Ecto neural progenitor cell (in vitro differentiated cells): ENCODE data around the gene CTRL.
A peak's percentile ranks its signal among the peaks of the same experiment; 100 is the strongest.
"Not testable (repeated sequence)": the region's sequence is repeated elsewhere in the genome, so short reads cannot be mapped to it uniquely, and the experiment has no call there.

ENCODE experiments used
- DNase-seq: peaks from one replicate; pipeline ENCODE4 v3.0.0-alpha.2; 2018; ENCODE audit warnings: low spot score

The CTRL gene

DNA sequence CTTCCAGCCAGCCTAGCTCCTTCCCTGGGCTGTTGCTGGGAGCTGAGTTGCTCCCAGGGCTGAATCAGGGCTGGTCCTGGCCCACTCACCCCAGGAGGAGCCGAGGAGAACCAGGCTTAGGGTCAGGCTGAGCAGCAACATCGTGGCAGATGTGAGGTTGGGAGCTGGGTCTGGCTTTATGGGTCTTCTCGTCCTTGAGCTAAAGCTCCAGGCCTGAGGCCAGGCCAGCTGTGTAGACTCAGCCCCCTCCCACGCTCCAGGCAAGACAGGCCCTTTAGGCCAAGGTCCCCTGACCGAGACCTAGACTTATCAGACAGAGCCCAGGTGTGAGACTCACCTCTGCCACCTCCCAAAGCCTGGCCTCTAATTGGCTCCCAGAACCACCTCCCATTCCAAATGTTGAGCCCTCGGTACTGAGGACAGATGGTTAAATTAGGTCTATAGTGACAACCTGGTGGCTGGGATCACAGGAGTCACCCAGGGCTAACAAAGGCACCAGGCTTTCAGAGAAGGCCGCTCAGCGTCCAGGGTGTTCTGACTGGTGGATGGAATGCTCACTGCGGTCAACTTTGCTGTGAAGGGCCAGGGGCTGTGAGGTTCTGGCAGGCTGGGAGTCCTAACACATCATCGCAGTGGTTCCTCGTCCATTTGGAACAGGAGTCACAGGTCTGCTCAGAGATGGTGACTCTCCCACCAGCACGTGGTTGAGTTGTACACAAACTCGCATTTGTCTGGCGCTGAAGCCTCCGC lies at the start of gene CTRL:
CTRL (minus strand) TSS at position 151 of the 750 bp plus-strand sequence; CDS start at position 141, 10 bp downstream.
- no peak for DNase-seq

DNA sequence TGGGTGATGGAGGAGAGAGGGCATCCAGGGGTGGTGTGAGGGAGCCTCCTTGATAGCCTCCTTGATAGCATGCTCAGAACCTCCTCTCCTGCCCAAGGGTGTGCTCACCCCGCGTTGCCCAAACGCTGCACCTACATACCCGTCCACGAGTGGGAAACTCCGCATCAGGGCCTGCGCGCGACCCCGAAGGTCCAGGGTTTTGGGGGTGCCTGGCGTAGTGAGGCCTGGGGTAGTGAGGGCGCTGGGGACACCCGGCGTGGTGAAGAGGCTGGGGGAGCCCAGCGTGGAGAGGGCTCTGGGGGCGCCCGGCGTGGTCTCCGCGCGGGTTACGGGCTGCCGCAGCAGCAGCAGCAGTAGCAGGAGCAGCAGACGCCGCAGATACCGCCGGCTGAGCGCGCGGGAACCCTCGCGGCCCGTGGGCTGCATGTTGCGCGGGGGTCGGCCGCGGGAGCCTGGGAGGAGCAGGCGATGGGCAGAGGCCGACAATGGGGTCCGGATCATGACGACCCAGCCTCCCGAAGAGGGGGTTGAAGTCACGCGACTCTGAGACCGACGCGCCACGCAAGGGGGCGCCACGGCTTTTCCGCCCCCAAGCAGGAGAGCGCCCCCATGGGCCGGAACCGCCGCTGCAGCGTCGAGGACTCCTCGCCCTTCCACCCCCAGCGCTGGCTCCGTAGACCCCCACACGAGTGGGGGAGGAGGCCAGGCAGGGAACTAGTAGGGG lies 48.5 kb upstream of the CTRL start, which contains the start of gene DPEP3:
DPEP3 (minus strand) TSS at position 545 of the 724 bp plus-strand sequence; CDS start at position 426, 119 bp downstream.
- DNase-seq, result no peak

DNA sequence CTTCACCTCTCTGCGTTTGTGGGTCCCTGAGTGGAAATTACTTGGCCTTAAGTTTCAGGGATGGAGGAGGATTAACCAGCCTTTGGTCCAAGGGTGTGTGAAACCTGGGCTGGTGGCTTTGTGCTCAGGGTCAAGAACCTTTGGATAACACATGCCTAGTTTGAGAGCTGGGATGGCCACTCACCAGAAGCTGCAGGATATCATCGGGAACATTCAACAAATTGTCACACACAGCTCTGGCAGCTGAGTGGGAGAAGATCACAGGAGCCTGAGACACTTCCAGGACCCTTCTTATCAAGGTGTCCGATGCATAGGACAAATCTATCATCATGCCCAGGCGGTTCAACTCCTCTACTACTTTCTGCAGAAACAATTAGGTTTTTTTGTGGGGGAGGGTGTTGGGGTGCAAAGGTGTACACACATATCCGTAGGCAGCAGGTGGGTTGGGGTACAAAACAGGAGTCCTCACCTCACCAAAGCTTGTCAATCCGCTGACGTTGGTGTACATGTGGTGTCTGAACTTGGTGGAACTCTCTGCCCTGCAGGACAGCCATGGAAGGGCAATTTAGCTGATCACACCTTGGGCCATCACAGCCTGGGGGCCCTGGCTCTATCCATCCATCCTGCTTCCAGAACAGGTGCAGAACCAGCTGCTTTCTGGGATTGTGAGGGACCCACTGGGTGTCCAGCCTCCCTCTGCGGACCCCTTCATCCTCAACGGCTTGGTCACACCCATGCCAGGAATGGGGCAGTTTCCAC lies 46.0 kb upstream of the CTRL start:
- DNase-seq, result no peak

DNA sequence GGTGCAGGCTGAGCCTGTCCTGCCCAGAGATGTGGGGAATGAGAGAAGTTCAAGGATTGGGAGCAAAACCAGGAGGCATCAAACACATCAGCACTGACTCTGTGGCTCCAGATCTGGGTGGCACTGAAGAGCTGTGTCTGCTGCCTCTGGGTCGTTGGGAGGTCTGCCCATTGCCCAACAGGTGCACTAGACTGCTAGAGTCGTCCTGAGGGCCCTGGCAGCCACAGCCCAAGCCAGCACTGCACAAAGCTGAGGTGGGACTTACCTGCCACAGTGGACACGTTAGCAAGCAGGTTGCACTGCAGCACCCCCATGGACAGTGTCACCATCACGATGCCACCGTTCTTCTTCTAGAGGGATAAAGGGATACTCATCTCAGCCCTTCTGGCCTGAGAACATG lies 45.3 kb upstream of the CTRL start:
- no peak for DNase-seq

DNA sequence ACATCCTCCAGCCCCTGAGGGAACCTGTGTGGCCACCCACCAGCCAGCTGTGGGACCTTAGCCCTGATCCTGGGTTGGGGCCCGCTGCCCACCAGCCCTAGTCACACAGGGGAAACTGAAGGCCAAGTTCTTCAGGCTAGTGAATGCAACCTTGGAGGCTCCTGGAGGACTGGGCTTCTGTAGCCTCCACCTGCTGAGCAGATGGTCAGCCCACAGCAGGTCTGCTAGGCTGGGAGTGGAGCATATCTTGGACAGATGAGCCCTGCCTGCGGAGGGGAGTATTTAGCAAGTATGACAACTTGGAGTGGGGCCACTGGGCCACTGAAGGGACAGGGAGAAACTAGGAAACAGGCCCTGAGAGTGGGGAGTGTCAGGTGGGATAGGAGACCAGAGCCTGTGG lies 44.5 kb upstream of the CTRL start:
- no peak for DNase-seq

DNA sequence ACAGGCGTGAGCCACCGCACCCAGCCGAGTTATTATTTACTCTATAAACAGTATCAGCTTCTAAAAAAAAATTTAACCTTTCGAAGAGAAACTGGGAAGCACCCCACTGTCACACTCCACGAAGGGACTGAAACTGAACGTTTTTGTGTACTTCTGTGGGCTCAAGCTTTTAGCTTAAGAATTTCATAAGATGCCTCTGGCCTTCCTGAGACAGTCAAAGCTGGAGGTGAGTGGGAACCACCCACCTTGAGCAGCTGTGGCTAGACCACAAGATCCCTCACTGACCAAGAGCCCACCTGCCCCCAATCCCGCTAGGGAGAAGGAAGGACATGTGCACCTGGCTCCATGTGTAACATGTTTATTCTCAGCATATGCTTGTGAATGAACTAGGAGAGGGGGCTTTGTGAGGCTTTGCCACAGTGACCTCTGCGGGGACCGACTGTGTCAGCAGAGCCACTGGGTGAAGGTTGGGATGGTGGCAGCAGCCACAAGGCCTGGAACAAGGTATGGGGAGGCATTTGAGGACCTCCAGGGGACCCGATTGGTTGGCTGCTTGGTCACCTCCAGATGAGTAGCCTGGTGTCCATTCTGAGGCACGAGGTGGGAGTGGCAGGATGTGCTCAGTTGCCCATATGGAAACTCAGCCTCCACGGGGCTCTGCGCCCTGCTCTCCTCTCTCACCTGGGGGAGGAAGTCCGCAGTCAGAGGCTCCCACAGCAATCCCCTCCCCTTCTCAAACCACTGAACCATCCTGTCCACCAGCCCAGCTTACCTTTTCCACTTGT lies 43.9 kb upstream of the CTRL start:
- DNase-seq, result no peak

DNA sequence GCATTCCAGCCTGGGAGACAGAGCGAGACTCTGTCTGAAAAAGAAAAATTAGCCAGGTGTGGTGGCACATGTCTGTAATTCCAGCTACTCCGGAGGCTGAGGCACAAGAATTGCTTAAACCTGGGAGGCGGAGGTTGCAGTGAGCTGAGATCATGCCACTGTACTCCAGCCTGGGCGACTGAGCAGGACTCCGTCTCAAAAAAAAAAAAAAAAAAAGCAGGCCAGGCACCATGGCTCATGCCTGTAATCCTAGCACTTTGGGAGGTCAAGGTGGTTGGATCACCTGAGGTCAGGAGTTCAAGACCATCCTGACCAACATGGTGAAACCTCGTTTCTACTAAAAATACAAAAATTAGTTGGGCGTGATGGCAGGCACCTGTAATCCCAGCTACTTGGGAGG lies 40.6 kb upstream of the CTRL start:
- not testable (repeated sequence) for DNase-seq

DNA sequence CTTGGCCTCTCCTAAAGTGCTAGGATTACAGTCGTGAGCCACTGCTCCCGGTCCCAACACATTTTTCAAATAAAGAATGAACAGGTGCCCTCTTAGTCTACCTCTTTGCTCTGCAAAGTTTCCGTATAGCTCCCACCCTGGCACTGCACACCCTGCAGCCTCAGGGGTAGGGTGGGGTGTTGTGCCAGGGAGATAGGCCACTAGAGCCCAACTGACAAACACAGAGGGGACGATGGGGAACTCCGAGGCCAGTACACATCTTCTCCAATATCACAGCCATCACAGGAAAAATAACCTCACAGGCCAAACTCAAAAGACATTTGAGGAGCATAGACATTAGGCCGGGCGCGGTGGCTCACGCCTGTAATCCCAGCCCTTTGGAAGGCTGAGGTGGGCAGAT lies 39.4 kb upstream of the CTRL start:
- no peak for DNase-seq

DNA sequence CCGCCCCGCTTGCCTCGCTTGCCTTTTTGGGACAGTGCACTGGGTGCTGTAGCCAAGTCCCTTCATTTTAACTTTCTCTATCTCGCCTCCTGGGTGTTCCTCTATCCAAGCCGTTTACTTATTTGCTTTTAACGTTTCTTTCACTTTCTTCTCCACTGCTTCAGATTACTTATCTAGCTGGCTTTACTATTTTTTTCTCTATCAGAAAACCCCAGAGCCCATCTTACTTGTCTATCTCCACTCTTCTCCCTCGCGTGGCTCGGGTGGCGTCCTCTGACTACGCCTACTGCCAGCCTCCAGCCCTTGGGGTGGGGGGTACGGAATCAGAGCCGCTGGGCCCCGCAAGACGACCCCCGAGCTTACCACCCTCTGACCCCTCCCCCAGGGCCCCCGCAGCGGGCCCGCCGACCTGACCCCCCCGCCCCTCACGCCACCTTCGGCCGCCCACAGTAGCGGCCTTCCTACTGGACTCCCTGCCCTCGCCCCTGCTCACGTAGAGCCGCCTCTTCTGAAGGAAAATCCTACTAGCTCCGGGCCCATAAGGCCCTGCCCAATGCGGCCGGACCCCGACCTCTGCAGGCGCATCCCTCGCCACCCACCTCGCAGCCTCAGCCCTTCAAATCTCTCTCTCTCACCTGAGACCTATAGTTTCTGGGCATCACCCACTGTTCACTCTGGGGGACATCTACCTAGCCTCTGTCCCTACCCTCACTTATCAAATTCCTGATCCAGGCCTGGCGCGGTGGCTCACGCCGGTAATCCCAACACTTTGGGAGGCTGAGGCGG lies 37.8 kb upstream of the CTRL start:
- DNase-seq, result peak; percentile 69

DNA sequence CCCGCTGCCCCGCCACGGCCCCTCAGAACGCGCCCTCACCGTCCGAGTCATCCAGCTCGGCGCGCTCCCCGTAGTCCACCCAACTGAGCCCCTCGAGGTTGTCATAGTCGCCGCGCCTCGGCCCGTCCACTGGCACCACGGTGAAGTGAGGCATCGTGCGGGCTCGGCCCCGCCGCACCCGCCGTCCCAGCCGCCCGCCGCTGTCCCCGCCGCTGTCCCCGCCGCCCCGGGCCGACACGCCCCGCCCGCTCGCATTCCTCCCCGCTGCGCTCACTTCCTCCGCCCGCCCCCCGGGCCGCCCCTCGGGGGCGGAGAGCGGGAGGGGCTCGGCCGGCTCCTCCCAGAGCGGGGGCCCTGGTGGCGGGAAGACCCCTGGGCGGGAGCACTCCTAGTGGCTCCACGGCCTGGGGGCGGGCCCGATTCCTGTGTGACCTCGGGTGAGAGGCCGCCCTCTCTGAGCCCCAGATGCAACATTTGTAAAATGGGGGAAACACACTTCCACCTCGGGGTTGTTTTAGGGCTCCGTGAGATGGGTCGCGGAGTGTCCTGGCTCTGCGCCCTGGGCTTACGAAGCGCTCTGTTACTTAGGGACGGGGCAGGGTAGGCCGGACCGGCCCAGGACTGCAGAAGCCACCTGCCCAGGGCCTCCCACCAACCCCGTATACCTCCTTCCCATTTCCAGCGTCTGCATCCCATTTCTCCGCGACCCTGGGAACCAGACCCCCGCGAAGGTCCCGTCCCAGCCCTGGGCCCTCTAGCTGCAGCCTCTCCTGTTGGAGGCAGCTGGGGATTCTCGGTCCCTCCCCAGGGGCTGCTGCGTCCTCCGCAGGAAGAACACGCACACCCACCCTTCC lies 37.0 kb upstream of the CTRL start, which contains the start of gene SLC12A4:
SLC12A4 (minus strand) TSS at position 238 of the 854 bp plus-strand sequence; CDS start at position 154, 84 bp downstream.
- peak; percentile 82 for DNase-seq

DNA sequence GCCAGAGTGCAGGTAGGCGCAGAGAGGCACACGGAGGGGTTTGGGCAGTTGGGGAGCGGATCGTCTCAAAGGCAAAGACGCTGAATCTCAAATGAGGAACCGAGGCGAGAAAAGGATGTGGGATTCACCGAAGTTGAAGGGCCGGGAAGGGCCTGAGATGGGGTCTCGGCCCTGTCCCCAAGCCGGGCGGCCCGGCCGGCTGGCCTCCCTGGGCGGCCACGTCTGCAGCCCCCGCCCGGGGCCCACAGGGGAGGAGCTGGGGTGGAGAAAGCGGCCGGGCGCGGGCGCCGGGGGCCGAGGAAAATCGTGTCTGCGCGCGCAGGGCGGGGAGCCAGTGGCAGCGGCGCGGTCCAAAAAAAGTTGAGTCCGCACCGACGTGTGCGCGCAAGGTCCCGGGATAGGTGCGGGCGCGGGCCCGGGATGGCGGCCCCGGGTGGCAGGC lies 36.3 kb upstream of the CTRL start:
- peak; percentile 68 for DNase-seq

DNA sequence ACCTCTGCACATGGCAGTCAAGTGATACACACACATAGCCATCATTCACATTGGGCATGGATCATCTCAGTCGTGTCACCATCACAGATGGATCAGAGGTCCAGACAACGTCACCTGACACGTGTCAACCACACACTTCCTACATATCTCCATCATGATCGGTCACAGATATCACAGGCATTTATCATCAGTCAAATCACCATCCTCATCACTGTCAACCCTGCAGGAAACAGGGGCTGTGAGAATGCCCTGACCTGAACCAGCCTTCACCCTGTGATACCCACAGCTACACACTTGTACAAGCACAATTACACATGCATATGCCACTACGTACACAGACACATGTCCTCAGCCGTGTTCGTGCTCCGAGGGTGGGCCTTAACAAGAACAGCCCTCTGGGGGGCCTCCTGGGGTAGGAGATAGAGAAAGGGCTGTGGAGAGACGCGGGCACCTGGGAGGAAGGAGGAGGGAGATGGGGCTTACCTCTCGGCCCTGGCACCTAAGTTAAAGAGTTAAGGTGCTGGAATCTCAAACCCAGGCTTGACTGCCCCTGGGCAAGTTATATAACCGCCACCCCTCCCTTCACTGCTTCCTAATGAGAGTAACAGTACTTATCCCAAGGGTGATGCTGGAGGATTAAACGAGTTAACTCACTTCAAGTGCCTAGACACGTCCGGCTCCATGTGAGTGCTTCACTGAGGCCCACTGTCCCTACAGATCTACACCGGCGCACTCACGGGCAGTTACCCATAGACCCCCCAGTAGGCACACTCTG lies 35.7 kb upstream of the CTRL start:
- no peak for DNase-seq

DNA sequence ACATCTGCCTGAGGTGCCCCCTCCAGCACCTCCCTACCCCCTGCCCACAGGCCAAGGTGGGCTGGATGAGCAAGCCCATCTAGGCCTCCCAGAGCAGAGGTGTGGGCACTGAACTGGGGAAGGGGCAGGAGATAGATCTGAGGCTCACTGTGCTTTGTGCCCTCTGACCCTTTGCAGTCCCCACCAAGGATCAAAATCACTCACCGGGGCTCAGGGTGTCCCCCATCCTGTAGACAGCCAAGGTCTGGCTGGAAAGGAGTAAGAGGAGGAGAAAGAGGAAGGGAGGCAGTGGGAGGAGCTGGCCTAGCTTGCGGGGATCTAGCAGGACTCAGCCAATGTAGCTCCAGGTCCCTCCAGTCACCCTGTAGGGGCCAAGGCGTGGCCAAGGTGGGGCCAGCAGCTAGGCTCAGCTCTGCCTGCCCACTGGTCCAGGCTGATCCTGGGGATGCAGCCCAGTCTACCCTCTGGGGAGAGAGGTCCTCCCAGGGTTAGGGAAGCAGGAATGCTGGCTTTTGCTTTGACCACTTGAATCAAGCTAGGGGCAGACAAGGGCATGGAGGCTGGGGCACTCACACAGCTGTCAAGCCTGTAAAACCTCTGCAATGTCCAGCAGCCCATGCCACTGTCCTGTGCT lies 35.0 kb upstream of the CTRL start:
- no peak for DNase-seq

DNA sequence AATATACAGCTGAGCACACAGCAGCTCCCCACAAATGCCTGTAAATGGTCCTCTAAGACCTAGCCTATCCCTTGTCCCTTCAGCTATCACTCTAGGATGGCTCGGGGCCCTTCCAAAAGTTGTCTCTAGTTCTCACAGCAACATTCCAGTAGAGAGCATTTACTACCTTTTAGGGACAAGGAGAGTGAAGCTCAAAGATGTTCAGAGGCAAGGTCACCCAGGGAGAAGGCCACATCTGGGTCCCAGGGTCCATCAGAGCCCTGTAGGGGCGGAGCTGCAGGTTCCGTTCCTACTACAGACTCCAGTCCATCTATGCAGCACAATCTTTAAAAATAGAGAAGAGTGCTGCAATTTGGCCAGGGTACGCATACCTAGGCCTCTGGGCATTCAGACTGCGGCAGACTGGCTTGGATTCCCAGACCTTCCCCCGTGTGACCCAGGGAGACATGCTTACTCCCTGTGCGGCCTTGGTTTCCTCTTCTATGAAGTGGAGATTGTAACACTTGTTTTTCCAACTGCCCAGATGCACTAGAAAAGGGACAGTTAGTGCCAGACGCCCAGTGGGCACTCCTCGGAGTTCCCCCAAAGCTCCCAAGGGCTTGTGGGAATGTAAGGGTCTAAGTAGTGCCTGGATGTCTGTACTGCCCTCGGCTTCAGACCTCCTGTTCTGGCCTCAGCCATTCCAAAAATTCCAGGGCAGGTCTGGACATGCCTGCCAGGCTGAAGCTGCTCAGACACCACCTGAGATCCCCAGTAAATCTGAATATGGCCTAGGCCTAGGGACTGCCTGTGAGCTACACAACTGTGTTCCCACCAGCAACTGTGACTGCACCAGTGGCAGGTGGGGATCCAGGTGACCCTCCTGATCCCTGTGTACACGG lies 34.2 kb upstream of the CTRL start:
- no peak for DNase-seq

DNA sequence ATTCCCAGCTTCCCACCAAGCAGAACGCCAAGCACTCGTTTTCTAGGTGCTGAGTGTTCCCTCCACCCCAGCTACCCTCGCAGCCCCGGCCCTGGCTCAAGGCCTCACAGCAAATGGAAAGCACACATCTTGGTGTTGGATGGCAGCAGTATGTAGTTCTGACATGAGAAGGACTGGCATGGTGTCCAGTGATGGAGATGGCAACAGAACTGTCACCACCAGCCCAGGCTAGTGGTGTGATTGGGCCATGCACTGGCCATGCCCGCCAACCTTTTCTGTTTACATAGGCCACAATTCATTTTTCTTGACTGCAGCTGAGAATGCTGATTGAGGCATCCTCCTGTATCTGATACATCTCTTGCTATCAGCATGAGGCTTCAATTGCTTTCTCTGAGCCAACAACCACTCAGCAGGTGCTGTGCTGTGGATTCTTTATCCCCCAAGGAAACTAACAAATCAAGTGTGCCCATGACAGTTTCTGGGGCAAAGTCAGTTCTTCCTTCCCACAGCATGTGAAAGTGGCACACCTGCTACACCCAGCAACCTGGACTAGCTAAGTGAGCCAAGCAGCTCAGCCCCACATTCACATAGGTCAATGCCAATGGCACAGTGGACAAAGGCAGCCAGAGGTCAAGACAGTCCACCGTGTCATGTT lies 32.9 kb upstream of the CTRL start:
- DNase-seq, result no peak

DNA sequence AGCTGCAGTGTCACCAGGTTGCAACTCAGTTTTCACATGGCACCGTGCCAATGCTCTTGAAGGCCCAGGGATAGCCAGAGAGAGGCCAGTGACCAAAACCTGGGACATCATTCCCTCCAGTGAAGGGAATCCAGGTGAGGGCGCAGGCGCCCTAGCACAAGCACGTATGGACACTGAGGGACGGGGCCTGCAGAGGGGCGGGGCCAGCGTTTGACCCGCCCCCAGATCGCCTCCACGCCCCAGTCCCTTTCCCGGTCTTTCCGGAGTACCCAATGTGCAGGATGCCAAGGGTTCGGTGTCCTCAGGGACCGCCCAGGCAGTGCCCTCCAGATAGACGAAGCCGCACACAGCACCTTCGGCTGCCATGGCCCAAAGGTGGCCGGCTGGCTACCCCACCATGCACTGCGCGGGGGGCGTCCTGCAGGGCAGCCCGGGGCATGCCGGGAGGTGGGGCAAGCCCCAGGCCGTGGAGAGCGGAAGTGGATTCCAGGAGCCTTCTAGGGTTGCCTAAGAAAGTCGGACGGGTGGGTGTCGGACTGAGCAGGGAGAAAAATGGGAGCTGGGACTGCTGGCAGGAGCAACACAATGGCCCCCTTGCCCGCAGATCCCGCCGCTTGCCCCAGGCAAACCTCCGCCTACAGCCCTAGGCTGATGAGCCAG lies 32.1 kb upstream of the CTRL start:
- no peak for DNase-seq

DNA sequence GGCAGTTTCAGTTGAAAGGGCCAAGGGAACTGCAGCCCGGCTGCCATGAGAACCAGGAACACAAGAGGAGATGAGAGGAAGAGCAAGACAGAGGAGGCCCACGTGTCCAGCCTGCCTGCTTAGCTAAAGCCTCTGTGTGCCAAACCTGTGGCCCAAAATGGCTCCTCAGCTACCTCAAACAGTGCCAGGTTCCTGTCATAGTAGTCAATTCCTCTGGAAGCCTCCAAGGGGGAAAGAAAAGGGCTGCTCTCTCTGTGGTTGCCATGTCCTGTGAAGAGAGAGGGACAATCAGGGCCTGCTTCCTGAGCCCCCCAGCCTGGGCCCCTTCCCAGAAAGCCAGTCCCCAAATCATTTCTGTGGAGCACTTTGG lies 31.6 kb upstream of the CTRL start:
- no peak for DNase-seq
